HL-60/S4 treated with retinoic acid at 250 ng/mL for 4 days and 3 days (cell line): ENCODE data around the gene MAGEB3.
"Not testable (repeated sequence)": the region's sequence is repeated elsewhere in the genome, so short reads cannot be mapped to it uniquely, and the experiment has no call there.

Experiments
- in situ Hi-C: fragments of 300-500 bp; cut with MboI; formaldehyde crosslinking; loops from 2 replicates; pipeline ENCODE4 v1.7.0; 2022; ENCODE audit warnings: low sequenced_read_pairs

Gene MAGEB3, protein sequence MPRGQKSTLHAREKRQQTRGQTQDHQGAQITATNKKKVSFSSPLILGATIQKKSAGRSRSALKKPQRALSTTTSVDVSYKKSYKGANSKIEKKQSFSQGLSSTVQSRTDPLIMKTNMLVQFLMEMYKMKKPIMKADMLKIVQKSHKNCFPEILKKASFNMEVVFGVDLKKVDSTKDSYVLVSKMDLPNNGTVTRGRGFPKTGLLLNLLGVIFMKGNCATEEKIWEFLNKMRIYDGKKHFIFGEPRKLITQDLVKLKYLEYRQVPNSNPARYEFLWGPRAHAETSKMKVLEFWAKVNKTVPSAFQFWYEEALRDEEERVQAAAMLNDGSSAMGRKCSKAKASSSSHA

DNA sequence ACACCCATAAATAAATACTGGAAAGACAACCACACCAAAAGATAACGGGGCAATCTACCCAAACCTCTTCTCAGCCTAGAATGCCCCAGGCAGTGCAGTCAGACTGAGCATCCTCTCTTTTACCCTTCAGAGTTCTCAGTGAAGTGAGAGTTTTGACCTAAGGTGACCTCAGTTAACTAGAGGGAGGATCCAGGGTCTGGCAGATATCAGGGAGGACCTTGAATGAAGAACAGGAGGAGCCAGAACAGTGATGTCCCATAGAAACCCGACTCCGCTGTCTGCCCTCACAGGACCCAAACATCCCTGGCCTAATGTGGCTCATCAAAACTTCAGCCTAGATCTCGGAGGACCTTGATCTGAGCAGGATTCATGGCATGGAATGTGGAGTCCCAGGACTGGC, at the start of gene MAGEB3:
Gene MAGEB3 (plus strand): TSS at position 263 of the 400 bp plus-strand sequence. CDS start 5,268 bp downstream, outside the sequence.
- in situ Hi-C loops = no loop called here

DNA sequence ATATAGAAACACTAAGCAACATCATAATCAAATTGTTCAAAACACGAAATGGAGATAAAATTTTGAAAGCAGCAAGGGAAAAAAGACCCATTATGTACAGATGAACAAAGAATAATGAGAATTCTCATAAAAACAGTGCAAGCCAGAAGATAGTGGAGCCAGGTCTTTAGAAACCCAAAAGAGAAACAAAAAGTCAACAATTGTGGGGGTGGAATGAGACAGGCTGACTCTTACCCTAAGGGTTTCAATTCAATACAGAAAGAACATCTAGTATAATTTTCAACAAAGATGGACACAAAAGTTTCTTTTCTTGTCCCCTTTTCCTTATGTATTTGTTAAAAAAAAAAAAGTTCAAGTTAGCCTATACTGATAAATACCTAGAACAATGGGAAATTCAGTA, 49.1 kb upstream of the MAGEB3 start:
- in situ Hi-C loops = no loop called here

DNA sequence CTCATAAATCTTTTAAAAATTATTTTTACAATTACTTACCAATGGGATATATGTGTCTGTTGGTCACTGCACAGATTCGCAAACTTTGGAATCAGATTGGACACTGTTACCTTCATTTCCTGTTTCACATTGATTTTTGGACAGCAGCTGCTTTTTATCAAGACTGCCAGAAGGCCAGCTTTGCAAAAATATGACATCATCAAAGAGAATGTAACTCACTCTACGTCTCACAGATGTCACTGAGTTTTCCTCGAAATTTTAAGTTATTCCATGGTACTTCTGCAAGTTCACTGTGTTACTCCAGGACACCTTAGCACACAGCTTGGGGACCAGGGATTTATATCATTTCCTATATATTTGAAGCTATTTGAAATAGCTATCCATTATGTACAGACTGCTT, 46.9 kb upstream of the MAGEB3 start:
- in situ Hi-C loops = no loop called here

DNA sequence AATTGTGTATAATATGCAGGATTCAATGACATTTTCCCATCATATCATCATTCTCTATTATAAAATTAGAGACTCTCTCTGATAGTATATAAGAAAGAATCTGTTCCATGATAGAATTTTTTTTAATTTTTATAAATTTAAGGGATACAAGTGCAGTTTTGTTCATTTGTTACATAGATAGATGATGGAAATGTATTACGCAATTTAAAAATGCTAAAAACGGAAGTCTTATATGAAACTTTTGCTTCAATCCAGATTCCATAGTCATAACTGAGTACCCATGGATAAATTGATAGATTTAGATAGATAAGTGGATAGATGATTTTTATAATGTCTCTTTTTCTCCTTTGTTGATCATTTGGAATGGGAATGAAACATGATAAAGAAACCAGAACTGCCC, 40.0 kb upstream of the MAGEB3 start:
- in situ Hi-C loops = no loop called here

DNA sequence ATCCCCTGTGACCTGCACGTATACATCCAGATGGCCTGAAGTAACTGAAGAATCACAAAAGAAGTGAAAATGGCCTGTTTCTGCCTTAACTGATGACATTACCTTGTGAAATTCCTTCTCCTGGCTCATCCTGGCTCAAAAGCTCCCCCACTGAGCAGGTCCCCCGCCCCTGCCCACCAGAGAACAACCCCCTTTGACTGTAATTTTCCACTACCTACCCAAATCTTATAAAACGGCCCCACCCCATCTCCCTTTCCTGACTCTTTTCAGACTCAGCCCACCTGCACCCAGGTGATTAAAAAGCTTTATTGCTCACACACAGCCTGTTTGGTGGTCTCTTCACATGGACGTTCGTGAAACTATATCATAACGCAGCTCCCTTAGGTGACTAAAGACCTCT, 36.5 kb upstream of the MAGEB3 start:
- in situ Hi-C loops = not testable (repeated sequence)

DNA sequence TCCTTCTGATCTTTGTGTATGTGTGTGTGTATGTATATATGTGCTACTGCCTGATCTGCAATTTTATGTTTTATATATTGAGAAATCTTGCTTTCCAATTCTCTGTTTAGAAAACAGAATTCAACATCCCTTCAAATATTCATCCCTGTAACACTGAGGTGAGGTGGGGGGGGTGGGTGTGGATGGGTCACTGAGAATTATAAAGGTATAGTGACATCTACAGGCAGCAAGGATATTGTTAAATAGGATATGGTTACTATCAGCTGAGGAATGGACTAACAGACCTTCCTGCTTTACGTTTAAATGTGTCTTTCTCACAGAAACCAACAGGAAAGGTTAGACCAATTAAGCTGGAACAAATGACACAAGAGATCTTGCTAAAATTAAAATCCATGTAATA, 34.1 kb upstream of the MAGEB3 start:
- in situ Hi-C loops = no loop called here

DNA sequence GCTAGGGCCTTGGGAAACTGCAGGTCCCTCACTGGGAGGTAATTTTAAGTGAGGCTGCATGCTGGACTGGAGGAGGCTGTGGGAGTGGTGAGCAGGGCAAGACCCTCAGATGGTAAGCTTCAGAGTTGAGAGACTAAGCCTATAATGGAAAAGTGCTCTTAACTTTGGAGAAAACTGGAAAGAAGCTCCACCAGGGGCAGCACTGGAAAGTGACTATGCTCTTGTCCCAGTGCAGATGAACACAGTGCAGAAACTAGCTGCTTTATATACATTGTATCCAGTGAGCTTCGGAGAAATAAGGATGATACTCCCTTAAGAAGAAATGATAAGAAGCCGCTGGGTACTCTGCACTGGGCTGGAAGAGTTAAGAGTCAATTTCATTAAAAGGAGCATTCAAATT, 18.3 kb upstream of the MAGEB3 start:
- in situ Hi-C loops = no loop called here

DNA sequence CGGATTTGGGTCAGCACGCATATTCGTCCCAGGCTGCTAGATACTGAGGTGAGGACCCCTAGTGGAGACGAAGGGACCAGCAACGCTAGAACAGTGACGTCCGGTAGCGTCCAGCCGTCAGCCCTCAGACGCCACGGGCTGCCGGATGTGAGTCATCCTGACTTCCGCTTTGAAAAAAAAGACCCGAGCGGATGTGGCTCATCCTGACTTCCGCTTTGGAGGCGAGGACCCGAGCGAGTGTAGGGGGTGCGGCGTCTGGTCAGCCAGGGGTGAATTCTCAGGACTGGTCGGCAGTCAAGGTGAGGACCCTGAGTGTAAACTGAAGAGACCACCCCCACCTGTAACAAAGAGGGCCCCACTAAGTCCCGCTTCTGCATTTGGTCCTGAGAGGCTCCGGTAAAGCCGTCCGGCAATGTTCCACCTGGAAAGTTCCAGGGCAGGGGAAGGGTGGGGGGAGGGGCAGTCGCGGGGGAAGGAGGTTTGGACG, 15.1 kb upstream of the MAGEB3 start, which contains the start of gene MAGEB2:
Gene MAGEB2 (plus strand): TSS at position 207 of the 487 bp plus-strand sequence. CDS start 3,018 bp downstream, outside the sequence.
- in situ Hi-C loops = no loop called here

DNA sequence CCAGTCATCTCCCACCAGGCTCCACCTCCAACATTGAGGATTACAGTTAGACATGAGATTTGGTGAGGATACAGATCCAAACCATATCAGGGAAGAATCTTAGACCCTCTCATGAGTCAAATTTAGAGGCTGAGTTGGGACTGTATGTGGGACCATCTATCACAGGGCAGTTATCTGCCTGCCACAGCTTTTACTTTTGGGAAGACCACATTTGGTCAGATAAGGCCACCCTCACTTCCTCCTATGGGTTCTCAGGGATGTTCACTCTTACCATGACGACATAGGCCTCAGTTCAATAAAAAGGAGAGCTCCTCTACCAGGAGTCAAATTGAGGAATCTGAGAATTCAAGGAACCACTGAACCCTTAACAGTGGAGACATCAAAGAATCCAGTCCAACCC, 13.0 kb upstream of the MAGEB3 start:
- in situ Hi-C loops = no loop called here

DNA sequence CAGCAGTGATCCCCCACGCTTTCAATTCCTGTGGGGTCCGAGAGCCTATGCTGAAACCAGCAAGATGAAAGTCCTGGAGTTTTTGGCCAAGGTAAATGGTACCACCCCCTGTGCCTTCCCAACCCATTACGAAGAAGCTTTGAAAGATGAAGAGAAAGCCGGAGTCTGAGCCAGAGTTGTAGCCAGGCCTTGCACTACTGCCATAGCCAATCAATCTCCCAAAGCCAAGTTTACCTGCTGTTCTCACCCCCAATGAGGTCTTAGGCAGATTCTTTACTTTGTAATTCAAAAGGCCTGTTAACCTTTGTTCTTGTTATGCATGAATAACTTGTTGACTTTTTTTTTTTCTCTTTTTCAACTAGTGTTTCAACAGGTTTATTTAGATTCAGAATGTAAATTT, 11.1 kb upstream of the MAGEB3 start:
- in situ Hi-C loops = no loop called here

DNA sequence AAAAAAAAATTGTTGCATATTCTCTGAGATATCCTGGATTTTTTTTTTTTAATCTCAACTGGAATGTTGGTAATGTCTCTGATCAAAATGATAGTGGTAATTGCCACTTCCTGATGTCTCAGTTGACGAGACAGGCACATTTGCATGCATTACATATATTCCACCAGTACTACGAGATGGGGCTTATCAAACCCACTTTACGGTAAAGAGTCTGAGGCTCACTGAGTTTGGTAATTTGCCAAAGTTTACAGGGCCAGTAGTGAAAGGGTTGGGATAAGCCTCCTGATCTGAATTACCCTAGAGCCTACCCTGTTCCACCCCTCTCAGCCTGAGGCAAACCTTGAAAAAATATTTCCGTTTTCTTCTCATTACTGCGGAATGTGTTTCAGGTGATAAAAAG, 9.8 kb upstream of the MAGEB3 start:
- in situ Hi-C loops = no loop called here

DNA sequence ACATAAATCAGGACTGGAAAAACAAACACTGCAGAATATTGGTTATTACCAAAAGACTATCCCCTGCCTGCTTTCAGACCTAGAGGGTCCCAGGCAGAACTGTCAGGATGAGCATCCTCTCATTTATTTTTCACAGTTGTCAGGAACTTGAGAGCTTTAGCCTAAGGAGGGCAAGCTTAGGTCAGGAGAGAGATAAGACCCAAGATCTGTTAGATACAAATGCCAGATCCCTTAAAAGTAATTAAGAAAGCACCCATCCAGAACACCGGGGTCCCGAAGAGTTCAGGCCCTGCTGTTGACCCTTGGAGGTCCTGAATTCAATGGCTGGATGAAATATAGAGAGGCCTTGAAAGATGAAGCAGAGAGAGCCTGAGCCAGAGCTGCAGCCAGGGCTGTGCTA, 5.9 kb upstream of the MAGEB3 start:
- in situ Hi-C loops = no loop called here

DNA sequence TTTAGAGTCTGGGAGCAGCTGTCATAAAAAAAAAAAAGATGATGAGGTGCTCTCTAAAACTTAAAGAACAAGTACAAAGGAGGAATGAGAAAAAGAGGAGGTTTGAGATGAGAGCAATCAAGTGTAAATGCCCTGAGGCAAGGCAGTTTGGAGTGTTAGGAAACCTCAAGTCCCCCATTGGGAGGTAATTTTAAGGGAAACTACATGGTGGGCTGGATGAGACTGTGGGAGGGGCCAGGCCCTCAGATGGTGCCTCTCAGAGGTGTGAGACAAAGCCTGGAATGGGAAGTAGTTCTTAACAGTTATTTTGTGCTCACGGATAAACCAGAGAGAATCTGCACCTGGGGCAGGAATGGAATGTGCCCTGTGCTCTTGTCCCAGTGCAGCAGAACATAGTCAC, 1.9 kb upstream of the MAGEB3 start:
- in situ Hi-C loops = no loop called here

DNA sequence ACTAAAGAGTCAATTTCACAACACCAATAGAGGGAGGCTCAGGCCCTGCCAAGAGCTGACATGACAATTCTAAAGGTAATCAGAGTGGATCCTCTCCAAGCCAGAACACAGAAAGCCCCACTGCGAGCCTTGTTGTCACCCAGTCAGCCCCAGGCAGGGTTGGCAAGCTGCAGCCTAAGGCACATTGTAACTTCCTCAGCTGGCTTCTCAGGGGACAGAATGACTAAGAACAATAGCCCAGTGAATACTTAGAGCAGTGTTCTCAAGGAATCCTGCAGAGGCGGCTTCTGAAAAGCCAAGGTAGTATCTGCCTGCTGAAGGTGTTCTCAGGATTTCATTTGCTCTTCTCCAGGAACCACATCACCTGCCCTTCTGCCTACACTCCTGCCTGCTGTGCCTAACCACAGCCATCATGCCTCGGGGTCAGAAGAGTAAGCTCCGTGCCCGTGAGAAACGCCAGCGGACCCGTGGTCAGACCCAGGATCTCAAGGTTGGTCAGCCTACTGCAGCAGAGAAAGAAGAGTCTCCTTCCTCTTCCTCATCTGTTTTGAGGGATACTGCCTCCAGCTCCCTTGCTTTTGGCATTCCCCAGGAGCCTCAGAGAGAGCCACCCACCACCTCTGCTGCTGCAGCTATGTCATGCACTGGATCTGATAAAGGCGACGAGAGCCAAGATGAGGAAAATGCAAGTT, 11.4 kb downstream of the MAGEB3 start, which contains the start of gene MAGEB4:
Gene MAGEB4 (plus strand): TSS at position 277 of the 692 bp plus-strand sequence. CDS start 136 bp downstream, at position 413.
- in situ Hi-C loops = no loop called here

DNA sequence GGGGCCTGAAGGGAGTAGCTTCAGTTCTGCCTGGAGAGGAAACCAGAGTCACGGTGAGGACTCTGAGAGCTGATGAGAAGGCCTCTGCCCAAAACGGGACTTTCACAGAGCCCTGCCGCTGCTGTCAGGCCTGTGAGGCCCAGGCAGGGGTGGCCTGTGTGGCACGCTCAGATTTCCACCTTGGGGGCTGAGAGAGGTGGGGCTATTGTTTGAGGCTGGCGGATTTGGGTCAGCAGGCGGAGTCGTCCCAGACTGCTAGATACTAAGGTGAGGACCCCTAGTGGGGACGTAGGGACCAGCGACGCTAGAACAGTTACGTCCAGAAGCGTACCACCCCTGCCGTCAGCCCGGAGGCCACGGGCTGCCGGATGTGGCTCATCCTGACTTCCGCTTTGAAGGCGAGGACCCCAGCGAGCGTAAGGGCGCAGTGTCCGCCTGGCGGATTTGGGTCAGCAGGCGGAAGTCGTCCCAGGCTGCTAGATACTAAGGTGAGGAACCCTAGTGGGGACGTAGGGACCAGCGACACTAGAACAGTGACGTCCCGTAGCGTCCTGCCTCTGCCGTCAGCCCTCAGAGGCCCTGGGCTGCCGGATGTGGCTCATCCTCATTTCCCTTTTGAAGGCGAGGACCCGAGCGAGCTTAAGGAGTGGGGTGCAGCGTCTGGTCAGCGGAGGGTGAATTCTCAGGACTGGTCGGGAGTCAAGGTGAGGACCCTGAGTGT, 16.5 kb downstream of the MAGEB3 start, which contains the start of gene MAGEB1:
Gene MAGEB1 (plus strand): TSS at position 378 of the 721 bp plus-strand sequence. CDS start 3,348 bp downstream, outside the sequence.
- in situ Hi-C loops = no loop called here

DNA sequence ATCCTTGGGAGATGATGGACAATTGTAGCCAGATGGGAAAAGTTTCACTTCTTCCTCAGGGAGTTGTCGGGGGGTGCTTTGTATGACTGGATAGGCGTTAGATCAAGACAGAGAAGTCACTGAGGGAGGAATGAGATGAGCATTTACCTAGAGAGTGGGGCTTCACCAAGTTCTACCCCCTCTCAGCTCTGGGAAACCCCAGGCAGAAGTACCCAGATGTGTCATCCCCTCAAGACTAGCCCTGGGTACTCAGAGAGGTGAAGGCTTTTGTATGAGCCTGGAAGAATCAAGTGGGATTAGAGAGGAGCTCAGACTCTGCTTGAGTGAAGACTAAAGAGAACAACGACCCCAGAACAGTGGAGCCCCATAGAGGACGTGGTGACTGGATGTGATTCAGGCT, 18.4 kb downstream of the MAGEB3 start:
- in situ Hi-C loops = no loop called here

DNA sequence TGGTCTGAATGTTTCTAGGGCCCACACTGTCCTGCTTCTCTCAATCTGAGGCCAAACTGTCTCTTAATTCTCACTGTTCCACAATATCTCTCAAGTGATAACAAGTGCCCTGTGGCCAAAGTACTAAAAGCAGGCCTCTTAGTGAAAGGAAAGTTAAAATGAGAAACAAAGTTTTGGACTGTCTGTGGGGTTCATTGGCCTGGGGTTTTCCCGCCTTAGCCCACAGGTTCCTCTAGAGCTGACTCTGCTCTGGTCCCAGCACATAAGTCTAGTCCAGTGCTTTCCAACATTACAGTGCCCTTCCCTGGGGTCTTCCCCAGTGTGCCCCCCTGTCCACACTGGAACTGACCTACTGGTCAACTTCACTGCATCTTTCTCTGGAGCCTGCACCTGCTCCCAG, 22.8 kb downstream of the MAGEB3 start:
- in situ Hi-C loops = no loop called here

DNA sequence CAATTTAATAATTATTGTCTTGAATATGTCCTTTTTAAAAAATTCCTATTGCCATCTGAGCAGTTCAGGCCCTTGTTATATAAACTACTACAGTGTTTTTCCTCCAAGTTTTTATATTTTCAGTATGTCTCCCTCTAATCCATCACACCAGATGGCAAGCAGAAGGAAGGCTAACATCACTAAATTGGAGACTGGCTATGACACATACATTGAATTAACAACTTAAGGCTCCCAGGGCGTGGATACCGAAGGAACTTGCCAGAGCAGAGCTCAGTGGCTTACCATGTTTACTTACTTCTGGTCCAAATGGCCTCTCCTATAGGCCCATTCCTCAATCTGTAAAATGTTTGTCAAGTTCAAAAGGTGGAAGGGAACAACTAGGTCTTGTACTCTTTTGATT, 29.5 kb downstream of the MAGEB3 start:
- in situ Hi-C loops = no loop called here

DNA sequence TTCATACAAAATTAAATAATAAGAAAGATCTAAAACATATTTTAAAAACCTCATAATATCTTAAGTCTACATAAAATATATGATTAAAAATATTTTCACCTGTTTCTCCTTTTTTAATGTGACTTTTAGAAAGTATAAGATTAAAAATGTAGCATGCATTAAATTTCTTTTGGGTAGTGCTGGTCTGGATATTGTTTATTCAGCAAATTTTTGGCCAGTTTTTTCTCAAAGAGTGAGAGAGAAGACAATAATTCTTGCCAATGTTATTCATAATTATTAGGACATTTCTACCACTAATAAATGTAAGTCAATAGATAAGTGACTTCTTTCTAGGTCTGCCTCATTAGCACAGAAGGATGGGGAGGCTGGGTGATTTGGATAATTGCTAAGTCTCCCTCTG, 30.6 kb downstream of the MAGEB3 start:
- in situ Hi-C loops = no loop called here

DNA sequence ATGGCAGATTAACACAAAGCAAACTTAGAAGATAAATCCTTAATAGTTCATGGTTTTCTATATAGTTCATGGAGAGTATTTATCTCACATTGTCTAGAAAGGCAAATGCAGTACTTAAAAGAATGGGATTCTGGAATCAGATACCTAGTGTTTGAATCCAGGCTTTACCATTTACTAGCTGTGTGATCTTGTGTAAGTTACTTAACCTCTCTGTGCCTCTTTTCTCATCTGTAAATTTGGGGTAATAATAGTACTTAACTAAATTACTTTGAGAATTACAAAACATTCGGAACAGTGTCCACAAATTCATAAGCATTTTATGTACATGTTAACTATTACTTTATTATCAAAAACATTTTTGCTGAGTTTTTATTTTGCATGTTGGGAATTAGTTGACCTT, 32.3 kb downstream of the MAGEB3 start:
- in situ Hi-C loops = no loop called here

DNA sequence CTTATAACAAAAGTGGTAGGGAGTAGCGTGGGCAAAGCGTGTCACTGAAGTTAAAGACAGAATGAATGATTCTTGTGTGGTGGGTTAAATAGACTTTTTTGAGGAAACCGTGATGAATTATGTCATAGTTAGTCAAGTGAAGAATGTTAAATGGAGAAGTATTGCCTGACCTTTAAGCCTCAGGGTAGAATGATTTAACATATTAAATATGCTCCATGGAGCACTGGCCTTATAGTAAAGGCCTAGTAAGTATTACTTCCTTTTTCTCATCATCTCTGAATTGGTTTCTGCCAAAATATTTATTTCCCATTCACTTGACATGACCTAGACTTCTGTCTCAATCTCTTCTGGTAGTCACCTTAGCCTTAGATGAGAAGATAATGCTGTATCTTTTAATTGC, 40.2 kb downstream of the MAGEB3 start:
- in situ Hi-C loops = no loop called here
